GM18507 (cell line): ENCODE measurements around the gene PDLIM3.
A peak's percentile ranks its signal among the peaks of the same experiment; 100 is the strongest.

ENCODE experiments used
- DNase-seq: peaks from one replicate; pipeline ENCODE4 v3.0.0; 2011; ENCODE audit warnings: low read depth; ENCODE audit not compliant: insufficient read length; ENCODE audit errors: extremely low spot score
- FAIRE-seq: peaks from 2 replicates; lab custom pipeline; 2011; peaks lifted over from hg19 to GRCh38; lab: Jason Lieb, UNC

Gene PDLIM3

GRCh38 chr4:185481401-185481800, 53.9 kb downstream of the PDLIM3 start:
- DNase-seq: no peak
- FAIRE-seq: no peak

DNA sequence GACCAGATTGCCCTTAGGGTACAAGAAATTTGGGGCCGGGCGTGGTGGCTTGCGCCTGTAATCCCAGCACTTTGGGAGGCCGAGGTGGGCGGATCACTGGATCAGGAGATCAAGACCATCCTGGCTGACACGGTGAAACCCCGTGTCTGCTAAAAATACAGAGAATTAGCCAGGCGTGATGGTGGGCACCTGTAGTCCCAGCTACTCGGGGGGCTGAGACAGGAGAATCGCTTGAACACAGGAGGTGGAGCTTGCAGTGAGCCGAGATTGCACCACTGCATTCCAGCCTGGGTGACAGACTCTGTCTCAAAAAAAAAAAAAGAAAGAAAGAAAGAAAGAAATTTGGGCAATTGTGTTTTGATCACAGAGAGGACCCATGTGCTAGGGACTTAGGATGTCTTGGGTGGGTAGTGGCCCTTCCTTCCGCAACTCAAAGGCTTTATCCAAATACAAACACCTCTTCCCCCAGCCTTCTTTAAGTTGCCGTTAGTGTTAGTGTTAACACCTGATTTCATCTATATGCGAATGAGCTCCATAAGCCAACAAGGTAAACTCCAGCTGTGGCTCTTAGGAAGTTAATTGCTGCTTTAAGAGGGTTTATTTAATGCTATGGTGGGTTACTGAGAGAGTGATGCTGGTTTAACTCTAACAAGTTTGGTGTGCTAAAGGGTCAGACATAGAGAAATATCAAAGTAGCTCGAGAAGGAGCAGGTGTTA, 55.1 kb downstream of the PDLIM3 start:
- DNase-seq (no peak), FAIRE-seq (no peak)

DNA sequence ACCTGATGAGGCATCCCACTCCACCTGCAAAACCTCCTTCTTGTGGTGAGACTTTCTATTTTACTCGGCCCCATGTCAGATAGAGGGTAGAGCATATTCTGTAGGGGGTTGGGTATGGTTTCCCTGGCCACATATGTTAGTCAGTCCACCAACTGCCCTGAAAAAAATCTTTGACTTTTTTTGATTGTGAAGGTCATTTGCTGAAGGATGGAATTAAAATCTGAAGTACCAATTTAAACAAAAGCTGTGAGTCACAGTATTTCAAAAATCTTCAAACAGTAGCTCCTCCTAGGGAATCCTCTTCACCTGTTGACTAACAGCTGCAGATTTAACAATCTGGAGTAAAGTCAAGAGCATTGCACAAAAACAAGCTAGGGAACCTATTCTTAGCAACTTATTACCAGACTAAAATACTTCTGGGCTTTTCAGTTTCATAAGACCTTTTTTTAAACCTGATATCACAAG, 55.8 kb downstream of the PDLIM3 start:
- DNase-seq: no peak
- FAIRE-seq: peak; percentile 57

DNA sequence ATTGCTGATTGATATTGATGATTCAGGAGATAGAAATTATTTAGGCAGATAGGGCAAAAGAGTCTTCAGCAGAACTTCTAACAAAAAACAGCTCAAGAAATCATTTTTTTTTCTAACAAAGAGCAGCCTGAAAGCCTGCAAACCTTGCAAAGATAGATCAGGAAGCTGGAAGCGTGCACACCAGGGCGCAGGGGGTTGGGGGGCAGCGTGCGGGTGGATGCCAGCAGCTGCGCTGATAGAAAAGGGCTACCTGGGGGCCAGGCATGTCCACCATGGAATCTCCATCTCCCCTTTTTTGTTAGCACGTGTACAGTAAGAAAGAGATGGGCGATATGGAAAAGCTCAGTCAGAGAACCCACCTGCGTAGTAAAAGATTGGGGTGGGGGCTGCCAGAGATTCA, 62.1 kb downstream of the PDLIM3 start:
- DNase-seq: no peak
- FAIRE-seq: no peak

DNA sequence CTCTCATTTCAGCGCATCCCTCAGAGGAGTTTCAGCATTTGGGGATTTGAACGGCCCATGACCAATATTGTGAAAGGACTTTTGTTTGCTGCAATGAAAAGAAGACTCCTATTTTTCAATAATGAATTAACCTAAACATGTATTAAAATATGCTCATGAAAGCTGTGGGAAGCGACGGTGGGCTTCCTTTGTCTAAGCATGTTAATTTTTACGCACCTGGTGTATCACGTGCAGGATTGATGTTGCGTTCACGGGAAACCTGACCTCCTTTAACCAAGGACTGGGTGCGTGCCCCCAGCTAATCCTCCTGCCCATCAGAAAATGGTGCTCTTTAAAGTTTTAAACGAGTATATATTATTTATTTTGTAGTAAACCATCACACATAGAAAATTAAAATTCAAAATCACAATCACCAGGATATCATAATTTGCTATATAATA, 63.2 kb downstream of the PDLIM3 start:
- DNase-seq (no peak), FAIRE-seq (peak; percentile 33)

DNA sequence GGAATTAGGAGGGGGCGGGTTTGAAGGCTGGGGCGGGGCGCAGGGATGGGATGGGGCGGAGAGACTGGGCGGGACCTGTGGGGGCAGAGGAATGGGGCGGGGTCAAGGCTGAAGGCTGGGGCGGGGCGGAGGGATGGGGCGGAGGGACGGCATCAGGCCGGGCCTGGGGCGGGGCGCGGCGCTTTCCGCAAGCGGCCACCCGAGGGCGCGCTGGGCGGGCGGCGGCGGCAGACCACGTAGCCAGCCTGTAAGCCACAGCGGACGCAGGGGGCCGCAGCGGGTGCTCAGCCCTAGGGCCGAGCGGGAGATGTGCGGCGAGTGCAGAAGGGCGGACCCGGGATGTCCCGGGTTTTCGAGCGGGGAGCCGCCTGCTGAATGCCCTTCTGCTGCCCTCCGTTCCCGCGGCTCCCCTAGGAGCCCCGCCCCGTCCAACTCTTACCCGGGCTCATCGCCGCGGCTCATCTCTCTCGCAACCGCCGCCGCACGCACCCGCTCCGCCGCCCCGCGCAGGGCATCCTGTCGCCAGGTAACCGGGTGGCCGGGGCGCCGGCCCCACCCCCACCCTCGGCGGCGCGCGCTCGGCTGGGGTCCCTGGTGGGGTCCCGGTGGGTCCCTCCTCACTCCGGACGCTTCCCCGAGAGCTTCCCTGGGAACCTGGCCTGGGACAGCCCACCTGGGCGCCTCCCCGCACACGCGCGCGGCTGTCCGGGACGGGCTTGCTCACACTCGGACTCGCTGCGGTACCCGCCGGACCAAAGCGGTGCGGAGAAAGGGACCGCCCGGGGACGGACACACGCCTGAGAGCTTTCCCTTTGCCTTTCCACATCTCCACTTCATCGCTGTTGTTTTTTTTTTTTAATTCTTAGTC, 63.8 kb downstream of the PDLIM3 start, which contains the start of gene CCDC110:
TSS of gene CCDC110 (minus strand) at position 499 of the 868 bp plus-strand sequence. CDS start at position 449, 50 bp downstream.
- peak; percentile 86 for FAIRE-seq
- DNase-seq: peak; percentile 98

DNA sequence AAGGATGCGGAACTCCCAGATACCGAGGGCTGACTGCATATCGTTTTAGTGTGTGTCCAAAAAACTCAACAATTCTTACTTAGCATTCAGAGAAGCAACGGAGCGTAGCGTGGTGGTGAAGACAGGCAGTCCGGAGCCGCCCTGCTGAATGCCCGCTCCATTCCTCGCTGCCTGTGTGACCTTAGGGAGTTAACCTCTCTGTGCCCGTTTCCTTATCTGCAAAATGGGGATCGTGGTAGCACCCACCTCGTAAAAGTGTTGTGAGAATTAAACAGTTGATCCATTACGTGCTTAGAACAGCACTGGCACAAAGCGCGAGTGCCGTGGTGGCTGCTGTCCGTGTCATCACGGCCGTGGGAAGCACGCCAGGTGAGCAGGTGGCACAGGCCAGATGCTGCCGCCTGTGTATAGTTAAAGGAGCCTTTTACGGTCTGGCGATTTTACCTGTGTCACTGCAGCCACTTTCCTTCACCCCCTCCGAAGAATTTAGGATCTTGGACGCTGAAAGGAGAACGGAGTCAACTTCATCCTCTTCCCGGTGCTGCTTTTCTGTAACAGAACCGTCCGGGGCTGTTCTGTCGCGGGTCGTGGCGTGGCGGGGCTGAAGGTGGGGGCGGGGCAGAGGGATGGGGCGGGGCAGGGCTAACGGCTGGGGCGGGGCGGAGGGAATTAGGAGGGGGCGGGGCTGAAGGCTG, 64.7 kb downstream of the PDLIM3 start:
- DNase-seq: no peak
- peak; percentile 44 for FAIRE-seq

DNA sequence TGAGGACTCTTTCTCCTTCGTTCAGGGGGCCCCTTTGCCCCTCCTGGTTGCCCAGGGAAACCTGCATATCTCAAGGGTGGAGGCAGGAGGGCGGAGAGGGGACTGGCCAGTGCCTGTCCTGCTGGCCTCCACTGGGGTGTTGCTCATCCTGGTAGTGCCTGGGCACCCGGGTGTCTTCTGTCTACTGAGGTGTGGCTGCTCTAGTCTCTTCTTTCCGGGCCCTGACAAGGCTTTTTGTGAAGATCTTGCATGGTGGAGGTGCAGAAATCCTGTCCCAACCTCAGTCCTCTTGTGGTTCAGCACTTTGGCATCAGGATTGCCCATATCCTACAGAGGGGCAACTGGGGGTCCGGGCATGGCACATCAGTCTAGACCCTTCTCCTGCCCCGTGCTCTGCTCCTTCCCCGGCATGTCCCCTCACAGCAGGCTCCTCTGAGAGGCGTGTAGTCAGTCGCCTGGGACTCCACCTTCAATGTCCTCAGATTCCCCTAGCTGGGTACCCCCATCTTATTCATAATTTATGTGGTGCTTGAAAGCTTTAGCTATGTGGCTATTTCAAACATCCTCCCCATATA, 65.6 kb downstream of the PDLIM3 start:
- FAIRE-seq (no peak), DNase-seq (no peak)

DNA sequence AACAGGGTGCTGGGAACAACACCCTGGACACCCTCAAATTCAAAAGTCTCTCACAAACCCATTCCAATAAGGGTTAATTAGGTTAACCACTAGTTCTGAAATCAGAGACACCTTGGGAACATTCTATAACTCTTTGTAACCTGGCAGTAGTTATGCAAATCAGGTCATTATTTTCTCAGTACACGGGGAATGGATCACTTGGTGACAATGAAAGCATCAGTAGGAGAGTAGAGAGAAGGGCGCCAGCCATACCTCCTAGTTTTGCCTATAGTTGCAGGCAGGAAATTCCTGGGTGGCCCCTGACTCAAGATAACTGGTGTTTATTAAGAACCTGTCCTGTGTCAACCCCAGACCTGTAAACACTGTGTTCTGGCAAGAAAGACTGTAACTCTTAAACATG, 66.3 kb downstream of the PDLIM3 start:
- no peak for FAIRE-seq
- no peak for DNase-seq

DNA sequence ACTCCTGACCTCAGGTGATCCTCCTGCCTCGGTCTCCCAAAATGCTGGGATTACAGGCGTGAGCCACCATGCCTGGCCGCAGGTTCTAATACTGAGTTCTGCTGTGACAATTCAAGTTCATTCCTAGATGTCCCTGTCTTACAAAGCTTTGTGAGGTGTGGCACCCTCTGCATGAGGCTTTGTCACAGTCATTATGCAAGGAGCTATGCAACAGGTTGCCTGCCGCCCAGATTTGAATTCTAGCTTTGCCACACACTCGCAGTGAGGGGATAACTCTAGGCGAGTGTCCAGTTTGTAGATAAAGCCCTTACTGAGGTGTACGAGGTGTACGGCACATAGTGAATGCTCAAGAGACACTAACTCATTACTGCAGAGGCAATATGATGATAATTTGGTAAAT, 67.3 kb downstream of the PDLIM3 start:
- no peak for FAIRE-seq
- DNase-seq: no peak

DNA sequence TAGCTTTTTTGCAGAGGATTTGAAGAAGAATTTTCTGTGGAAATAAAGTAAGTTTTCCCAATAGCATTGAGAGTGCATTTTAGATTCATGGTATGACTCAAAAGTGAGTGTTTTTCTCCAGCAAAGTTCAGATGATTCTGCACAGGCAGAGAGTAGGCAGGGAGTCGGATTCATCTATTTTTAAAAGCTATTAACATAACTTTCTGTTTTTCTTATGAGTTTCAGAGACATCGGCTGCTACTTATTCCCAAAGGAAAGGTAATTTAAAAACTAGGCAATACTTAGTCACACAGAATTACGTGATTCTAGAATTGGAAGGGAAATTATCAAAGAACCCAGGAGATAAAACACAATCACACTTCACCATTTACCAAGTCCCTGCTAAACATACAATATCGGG, 68.2 kb downstream of the PDLIM3 start:
- FAIRE-seq: no peak
- DNase-seq: no peak

DNA sequence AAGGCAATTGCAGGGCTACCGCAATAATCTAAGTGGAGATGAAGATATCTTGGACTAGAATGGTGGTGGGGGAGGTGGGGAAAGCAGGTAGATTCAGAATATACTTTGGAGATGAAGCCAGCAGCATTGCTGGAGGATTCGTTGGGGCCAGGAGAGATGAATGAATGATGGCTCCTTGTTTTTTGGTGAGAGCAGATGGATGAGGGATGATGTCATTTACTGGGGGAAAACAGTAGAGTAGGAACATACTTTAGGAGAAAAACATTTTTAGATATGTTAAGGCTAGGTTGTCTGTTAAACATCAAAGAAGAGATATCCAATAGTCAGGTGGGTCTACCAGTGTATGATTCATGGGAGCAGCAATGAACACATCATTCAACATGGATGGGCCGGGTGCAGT, 69.6 kb downstream of the PDLIM3 start:
- DNase-seq (no peak), FAIRE-seq (no peak)

DNA sequence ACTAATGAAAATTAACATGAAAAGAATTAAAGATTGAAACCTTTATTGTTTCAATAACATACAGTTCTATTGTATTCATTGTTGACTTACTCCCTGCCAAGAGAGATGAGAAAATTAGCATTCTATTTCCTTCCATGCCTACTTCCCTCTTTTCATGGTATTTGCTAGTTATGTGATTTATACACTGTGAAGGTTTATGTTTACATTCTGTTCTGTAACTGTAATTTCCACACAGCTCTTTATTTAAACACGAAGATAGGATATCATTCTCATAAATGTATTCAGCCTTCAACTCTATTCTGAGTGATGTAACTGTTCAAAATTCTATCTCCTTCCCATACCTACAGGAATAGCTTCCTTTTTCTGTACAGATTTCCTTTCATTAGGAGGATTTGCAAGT, 70.4 kb downstream of the PDLIM3 start:
- FAIRE-seq (no peak), DNase-seq (no peak)

GRCh38 chr4:185464183-185464582, 71.1 kb downstream of the PDLIM3 start:
- DNase-seq: no peak
- no peak for FAIRE-seq

GRCh38 chr4:185463541-185463940, 71.8 kb downstream of the PDLIM3 start:
- FAIRE-seq (no peak), DNase-seq (no peak)

- FAIRE-seq (no peak), DNase-seq (no peak)
These were observed 73.7 kb downstream of the PDLIM3 start for GRCh38 chr4:185461565-185461964.

GRCh38 chr4:185457136-185457535, 78.2 kb downstream of the PDLIM3 start:
- no peak for DNase-seq
- FAIRE-seq: no peak

GRCh38 chr4:185456131-185456530, 79.2 kb downstream of the PDLIM3 start:
- DNase-seq: no peak
- peak; percentile 44 for FAIRE-seq
